Epithelial cell of proximal tubule (primary cell): Measurements from ENCODE around the gene ZNF497. TPM values are rescaled to one million over a fixed set of nuclear protein-coding genes. Genes with fewer than 3 reads are reported as not detected.

Experiments
- DNase-seq: peaks from one replicate; pipeline ENCODE4 v3.0.0-alpha.2; 2011; ENCODE audit warnings: low read depth
- H3K4me3 ChIP-seq: 2 replicates; pipeline ENCODE4 v1.5.1; 2011; ENCODE audit warnings: low read depth, mild to moderate bottlenecking, low read length
- CTCF ChIP-seq: conservative IDR thresholded peaks from 2 replicates; pipeline ENCODE4 v1.5.1; 2012; ENCODE audit warnings: low read depth, mild to moderate bottlenecking, low read length
- total RNA-seq: library from RNA; depleted of rRNA; stranded (reverse); fragments of >200 nt; gene quantifications from 2 replicates; pipeline ENCODE4 v1.2.3, GENCODE V29; 2015

Gene ZNF497
- total RNA-seq, 1 donor from 2014 or later, result 0.06 TPM

- DNase-seq, result no peak
- no peak for TF ChIP-seq CTCF
- H3K4me3 ChIP-seq, result no peak overlapping the region
Measured at GRCh38 chr19:58335630-58336029, 26.9 kb downstream of the ZNF497 start.

GRCh38 chr19:58334691-58335249 lies 27.8 kb downstream of the ZNF497 start:
- no peak for TF ChIP-seq CTCF
- H3K4me3 ChIP-seq, result no peak overlapping the region
- DNase-seq, result no peak

- no peak for DNase-seq
- no peak for TF ChIP-seq CTCF
- no peak overlapping the region for H3K4me3 ChIP-seq
Measured at GRCh38 chr19:58332697-58333096, 29.9 kb downstream of the ZNF497 start.

- TF ChIP-seq CTCF, result no peak
- no peak overlapping the region for H3K4me3 ChIP-seq
- DNase-seq, result peak; percentile 30
Measured at GRCh38 chr19:58330458-58330857, 32.1 kb downstream of the ZNF497 start.

GRCh38 chr19:58328999-58329398 lies 33.6 kb downstream of the ZNF497 start:
- H3K4me3 ChIP-seq, result no peak overlapping the region
- TF ChIP-seq CTCF, result no peak
- DNase-seq, result no peak

- no peak for TF ChIP-seq CTCF
- peak within 1 kb of the TSS; percentile 93 for H3K4me3 ChIP-seq
- peak; percentile 74 for DNase-seq
Measured at GRCh38 chr19:58326914-58327726, 35.4 kb downstream of the ZNF497 start, which contains the start of gene ZSCAN22. TSS of gene ZSCAN22 (plus strand) at chr19:58326994. CDS start at chr19:58334803, 7,809 bp downstream.
